ENCODE results near the gene SFT2D1.
"Not testable (repeated sequence)": the region's sequence is repeated elsewhere in the genome, so short reads cannot be mapped to it uniquely, and the experiment has no call there.

Gene SFT2D1

DNA sequence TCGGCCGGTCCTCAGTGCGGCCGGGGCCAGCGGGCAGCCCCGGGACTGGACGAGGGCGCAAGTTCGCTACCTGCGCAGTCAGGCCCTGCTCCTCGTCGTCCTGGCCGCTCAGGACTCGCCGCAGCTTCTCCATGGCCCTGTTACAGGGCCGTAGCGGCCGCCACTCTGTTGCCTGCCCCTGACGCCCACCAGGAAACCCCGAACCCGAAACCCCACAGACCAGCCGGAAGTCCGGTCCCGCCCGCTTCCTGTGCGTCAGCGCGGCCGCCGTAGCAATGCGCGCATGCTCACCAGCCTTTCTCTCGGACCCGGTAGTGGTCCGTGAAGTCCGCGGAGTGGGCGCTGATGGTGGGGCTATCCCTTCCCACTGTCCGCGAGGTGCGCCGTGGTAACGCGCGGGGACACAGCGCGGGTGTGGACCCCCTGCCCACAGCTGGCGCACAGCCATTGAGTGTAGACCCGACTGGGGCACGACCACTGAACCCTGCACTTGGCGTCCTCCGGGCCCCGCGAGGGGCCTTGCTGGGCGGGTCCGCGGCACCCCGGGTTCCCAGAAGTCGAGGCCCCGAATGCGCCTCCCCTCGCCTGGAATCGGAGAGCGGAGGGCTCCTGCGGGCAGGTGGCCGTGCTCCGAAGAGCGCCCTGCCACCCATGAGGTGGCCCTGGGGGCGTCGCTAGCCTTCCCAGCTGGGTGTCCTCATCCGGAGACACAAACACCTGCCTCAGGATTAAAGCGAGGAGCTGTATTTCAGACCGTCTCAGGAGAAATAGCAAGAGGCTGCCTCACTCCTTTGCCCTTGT is at the start of gene SFT2D1:
SFT2D1 (minus strand) TSS at position 197 of the 801 bp plus-strand sequence; CDS start at position 133, 64 bp downstream.
- peak; percentile 45 to 76 (median 62) for DNase-seq (ENCODE audit: low read depth in 4 of 4, low spot score in 1 of 4)

- DNase-seq (ENCODE audit: low read depth in 4 of 4, low spot score in 1 of 4), result no peak
Measured at GRCh38 chr6:166389119-166389518, 46.8 kb upstream of the SFT2D1 start.

GRCh38 chr6:166388290-166389004 is 46.1 kb upstream of the SFT2D1 start:
- no peak for DNase-seq (ENCODE audit: low read depth in 4 of 4, low spot score in 1 of 4)

DNA sequence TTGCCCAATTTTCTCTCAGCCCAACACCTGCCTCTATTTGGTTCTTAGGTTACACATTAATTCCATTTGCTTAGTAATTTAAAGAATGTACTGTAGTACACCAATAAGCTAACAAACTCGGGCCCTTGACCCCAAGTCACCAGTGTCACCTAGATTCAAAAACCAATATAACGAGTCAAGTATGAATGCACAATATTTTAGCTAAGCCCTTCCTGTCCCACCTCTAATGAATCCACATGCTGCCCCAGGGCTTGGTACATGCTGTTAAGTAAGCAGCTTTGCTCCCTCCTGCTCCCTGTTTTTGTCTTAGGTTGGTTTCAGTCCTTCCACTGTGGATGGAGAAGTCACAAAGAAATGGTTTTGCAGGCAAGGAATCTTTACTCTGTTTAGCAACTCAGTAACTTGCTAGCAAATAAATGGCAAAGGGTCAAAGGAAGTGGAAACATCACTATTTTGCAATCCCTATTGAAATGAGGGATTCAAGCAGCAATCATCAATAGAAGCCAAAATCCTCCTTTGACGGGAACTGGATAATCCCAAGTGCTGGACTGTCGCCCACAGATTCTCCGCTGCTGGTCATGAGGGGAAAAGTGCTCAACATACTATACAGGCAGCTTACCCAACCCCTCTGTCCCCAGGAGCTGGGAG is 45.4 kb upstream of the SFT2D1 start:
- DNase-seq (ENCODE audit: low read depth in 4 of 4, low spot score in 1 of 4), result no peak

GRCh38 chr6:166387098-166387497 is 44.8 kb upstream of the SFT2D1 start:
- not testable (repeated sequence) for DNase-seq (ENCODE audit: low read depth in 4 of 4, low spot score in 1 of 4)

GRCh38 chr6:166386111-166386510 is 43.8 kb upstream of the SFT2D1 start:
- DNase-seq (ENCODE audit: low read depth in 4 of 4, low spot score in 1 of 4), result no peak

DNA sequence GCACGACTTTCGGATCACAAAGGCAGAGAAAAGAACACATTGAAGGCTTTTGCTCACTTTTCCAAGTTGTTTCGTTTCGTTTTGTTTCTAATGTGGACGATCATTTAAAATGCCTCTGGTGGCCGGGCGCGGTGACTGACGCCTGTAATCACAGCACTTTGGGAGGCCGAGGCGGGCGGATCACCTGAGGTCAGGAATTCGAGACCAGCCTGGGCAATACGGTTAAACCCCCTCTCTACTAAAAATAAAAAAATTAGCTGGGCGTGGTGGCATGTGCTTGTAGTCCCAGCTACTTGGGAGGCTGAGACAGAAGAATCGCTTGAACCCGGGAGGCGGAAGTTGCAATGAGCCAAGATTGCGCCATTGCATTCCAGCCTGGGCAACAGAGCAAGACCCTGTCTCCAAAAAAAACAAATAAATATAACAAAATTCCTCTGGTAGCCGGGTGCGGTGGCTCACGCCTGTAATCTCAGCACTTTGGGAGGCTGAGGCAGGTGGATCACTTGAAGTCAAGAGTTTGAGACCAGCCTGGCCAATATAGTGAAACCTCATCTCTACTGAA is 41.5 kb upstream of the SFT2D1 start:
- peak in 2 of 4 experiments; percentile 7 for DNase-seq (ENCODE audit: low read depth in 4 of 4, low spot score in 1 of 4)

DNA sequence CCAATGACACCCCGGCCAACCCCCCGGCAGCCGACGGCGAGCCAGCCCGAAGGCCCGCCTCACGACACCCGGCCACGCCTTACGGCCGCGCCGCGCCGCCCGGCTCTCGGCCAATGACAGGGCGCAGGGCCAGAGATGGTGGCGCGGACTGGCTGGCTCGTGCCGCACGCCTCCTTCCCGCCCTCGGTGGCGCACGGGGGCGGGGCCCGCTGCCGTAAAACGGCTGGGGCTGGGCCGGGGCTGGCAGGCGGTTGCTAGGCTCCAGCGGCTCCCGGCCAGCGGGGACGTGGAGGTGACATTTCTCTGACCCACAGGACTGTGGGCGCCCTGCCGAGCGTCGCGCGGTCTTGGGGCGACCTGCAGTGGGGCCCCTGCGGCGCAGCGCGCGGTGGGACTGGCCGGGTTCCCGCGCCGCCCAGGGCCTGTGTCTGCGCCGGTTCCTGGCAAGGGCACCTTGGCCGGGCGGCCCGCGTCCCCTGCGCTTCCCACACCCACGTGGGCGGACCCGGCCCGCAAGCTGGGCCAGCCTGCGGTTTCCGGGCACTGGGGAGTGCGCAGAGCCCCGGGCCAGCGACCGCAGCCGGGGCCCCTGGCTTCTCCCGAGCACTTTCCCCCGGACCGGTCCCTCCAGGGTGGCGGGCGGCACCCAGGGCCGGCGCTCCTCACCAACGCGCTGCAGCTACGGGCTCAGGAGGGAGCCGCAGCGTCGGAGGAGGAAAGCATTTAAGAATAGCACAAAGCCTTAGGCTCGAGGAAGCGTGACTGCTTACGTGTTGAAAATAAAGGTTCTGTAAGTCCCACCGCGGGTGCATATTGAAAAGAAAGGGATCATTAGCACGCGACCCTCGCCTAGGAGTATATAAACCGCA is 40.8 kb upstream of the SFT2D1 start, which contains the start of gene MPC1:
MPC1 (minus strand) TSS at position 8 of the 869 bp plus-strand sequence. CDS start 64 bp downstream, outside the sequence.
- peak; percentile 76 to 94 (median 86) for DNase-seq (ENCODE audit: low read depth in 4 of 4, low spot score in 1 of 4)

DNA sequence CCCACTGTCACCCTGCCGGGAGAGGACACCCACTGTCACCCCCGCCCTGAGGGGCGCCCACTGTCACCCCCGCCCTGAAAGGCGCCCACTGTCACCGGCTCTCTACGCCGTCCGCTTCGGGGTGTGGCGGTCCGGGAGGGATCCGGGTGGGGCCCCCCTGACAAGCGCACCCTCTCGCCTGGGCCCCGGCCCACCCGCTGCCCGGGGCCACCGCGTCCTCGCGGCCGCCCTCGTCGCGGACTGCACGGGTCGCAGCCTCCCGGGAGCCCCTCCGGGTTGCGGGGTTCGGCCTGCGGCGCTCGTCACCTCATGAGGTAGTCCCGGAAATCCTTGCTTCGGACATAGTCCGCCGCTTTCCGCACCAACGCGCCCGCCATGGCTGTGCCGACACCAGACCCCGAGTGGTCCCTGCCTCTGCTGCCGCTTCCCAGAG is 40.2 kb upstream of the SFT2D1 start:
- DNase-seq (ENCODE audit: low read depth in 4 of 4, low spot score in 1 of 4), result no peak

GRCh38 chr6:166381733-166382499 is 39.6 kb upstream of the SFT2D1 start:
- DNase-seq (ENCODE audit: low read depth in 4 of 4, low spot score in 1 of 4), result peak in 3 of 4 experiments; percentile 46 to 61 (median 51)

DNA sequence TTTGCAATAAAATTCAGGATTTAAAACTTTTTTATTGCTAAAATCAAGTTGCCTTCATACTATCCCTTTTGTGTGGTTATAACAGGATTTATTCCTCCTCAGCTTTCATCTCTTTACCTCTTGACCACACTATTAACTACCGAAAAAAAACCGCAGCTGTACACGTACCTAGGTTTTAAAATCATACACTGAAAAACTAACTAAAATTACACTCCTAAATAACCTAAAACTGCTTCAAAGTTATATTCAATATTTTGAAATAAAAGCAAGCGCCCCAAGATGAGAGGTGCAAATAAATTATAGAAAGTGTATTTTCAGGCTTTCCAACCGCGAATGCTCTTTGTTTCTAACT is 39.0 kb upstream of the SFT2D1 start:
- DNase-seq (ENCODE audit: low read depth in 4 of 4, low spot score in 1 of 4), result no peak

DNA sequence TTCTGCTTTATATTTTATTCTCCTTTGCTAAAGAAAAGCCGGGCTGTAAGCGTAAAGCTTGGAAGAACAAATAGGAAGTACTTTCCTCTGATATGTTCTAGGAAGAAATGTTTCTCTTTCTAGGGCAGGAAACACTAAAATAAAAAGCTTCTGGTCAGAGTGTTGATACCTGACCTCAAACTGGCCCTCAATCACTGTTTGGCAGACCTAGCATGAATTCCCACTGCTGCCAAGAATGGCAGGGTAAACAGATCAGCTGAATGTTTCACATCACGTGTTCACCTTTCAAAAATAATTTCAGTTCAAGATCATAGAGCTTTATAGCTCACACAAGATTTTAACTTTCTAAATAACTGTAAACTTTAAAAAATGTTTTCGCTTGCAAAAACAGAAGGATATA is 37.5 kb upstream of the SFT2D1 start:
- DNase-seq (ENCODE audit: low read depth in 4 of 4, low spot score in 1 of 4), result no peak

GRCh38 chr6:166379103-166379586 is 36.8 kb upstream of the SFT2D1 start:
- no peak for DNase-seq (ENCODE audit: low read depth in 4 of 4, low spot score in 1 of 4)

GRCh38 chr6:166377721-166378120 is 35.4 kb upstream of the SFT2D1 start:
- DNase-seq (ENCODE audit: low read depth in 4 of 4, low spot score in 1 of 4), result no peak

GRCh38 chr6:166375013-166375412 is 32.7 kb upstream of the SFT2D1 start:
- no peak for DNase-seq (ENCODE audit: low read depth in 4 of 4, low spot score in 1 of 4)

DNA sequence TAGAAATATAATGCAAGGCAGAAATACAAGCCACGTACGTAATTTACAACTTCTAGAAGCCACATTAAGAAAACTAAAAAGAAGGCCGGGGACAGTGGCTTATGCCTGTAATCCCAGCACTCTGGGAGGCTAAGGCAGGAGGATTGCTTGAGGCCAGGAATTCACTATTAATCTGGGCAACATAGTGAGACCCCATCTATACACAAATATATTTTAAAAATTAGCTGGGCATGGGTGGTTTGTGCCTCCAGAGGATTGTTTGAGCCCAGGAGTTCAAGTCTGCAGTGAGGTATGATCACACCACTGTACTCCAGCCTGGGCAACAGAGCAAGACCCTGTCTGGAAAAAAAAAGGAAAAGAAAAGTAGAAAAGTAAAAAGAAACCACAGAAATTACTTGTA is 28.1 kb upstream of the SFT2D1 start:
- DNase-seq (ENCODE audit: low read depth in 4 of 4, low spot score in 1 of 4), result no peak

DNA sequence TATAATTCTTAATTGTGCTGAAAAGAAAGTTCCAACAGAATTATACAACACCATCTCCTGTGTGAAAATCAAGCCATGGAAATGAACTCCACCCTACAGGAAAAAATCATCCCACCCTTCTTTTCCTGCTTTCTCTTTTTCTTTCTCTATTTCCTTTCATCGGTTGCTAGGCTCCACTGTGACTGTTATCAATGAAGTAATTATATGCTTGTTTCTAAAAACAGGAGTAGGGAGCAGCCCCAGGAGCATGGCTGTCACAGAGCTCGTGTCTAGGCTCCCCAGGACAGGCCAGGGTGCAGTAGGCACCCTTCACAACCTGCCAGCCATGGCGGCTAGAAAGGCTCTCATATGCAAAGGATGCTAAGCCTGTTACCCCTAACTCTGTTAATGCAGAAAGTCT is 27.4 kb upstream of the SFT2D1 start:
- no peak for DNase-seq (ENCODE audit: low read depth in 4 of 4, low spot score in 1 of 4)

DNA sequence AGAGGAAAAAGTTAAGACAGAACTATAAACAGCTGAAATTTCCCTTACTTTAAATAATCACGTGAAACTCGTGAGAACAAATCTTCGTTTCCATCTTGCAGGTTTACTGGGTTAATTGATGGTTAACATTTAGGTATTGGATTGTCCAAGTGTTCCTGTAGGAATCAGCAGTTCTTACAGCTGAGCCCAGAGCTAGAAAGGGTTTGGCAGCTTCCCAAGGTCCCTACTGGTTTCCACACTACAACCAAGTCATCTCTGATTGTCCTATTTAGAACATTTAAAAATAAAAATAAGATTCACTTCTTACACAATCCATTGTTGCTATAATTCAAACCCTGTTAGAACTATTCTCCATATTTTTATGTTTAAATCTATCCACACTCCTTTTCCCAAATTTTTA is 24.6 kb upstream of the SFT2D1 start:
- no peak for DNase-seq (ENCODE audit: low read depth in 4 of 4, low spot score in 1 of 4)

- no peak for DNase-seq (ENCODE audit: low read depth in 4 of 4, low spot score in 1 of 4)
Measured at GRCh38 chr6:166365806-166366205, 23.5 kb upstream of the SFT2D1 start.

GRCh38 chr6:166365221-166365620 is 22.9 kb upstream of the SFT2D1 start:
- DNase-seq (ENCODE audit: low read depth in 4 of 4, low spot score in 1 of 4), result no peak
